SJCRH30 (cell line): ENCODE data around the gene SETD2. TPM values are rescaled to one million over a fixed set of nuclear protein-coding genes. Genes with fewer than 3 reads are reported as not detected.

ENCODE experiments used
- DNase-seq, 2 experiments: peaks; one replicate each; pipeline ENCODE4 v3.0.0-alpha.2; 2015 to 2020
- H3K27ac ChIP-seq: fragments of 250-450 bp; sonication (Bioruptor Pico); 2 replicates; pipeline ENCODE4 v1.5.1; 2020; ENCODE audit warnings: mild to moderate bottlenecking, moderate library complexity
- H3K27me3 ChIP-seq: fragments of 250-450 bp; sonication (Bioruptor Pico); 2 replicates; pipeline ENCODE4 v1.5.1; 2020; ENCODE audit warnings: mild to moderate bottlenecking, moderate library complexity
- H3K36me3 ChIP-seq: fragments of 250-450 bp; sonication (Bioruptor Pico); 2 replicates; pipeline ENCODE4 v1.5.1; 2020; ENCODE audit warnings: mild to moderate bottlenecking, moderate library complexity
- H3K4me1 ChIP-seq: fragments of 250-450 bp; sonication (Bioruptor Pico); 2 replicates; pipeline ENCODE4 v1.5.1; 2020; ENCODE audit warnings: mild to moderate bottlenecking, moderate library complexity
- H3K4me3 ChIP-seq: fragments of 250-450 bp; sonication (Bioruptor Pico); 2 replicates; pipeline ENCODE4 v1.5.1; 2020; ENCODE audit warnings: mild to moderate bottlenecking, moderate library complexity
- H3K9me3 ChIP-seq: fragments of 250-450 bp; sonication (Bioruptor Pico); replicated peaks from 2 replicates; pipeline ENCODE4 v1.5.1; 2020; ENCODE audit warnings: mild to moderate bottlenecking, moderate library complexity
- total RNA-seq: library from RNA; depleted of rRNA; stranded (reverse); fragments of >200 nt; shearing (Covaris generic); gene quantifications from 2 replicates; pipeline ENCODE4 v1.2.3, GENCODE V29; 2014

Gene SETD2
- total RNA-seq, 1 experiment from 2014 or later: 38.5 TPM

DNA sequence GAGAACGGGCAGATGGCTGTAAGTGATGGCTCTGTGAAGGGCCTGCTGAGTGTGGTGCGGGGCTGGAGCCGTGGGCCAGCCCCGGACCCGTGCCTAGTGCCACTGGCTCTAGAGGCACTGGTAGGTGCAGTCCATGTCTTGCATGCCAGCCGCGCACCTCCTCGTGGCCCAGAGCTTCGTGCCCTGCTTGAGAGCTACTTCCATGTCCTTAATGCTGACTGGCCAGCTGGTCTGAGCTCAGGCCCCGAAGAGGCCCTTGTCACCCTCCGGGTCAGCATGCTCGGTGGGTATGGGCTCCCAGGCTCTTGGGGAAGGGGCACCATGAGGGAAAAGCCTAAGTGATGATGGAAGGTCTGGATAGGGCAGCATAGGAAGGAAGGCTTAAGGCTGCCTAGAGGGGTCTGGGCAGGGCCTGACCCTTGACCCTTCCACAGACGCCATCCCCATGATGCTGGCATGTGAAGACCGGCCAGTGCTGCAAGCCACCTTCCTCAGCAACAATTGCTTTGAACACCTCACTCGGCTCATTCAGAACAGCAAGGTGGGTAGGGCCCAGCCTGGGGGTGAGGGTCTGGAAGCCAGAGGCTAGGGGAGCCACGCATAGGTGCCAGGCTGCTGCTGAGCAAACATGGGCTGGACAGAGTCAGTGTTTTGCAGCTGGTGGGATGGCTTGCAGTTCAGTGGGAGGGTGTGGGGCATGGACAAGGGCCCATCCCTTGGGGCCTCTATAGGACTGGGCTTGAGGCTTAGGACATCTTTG is 172.3 kb downstream of the SETD2 start:
- H3K4me1 ChIP-seq: peaks cover 8% of the 10 kb centered on the region
- no peak overlapping the region for H3K27ac ChIP-seq

DNA sequence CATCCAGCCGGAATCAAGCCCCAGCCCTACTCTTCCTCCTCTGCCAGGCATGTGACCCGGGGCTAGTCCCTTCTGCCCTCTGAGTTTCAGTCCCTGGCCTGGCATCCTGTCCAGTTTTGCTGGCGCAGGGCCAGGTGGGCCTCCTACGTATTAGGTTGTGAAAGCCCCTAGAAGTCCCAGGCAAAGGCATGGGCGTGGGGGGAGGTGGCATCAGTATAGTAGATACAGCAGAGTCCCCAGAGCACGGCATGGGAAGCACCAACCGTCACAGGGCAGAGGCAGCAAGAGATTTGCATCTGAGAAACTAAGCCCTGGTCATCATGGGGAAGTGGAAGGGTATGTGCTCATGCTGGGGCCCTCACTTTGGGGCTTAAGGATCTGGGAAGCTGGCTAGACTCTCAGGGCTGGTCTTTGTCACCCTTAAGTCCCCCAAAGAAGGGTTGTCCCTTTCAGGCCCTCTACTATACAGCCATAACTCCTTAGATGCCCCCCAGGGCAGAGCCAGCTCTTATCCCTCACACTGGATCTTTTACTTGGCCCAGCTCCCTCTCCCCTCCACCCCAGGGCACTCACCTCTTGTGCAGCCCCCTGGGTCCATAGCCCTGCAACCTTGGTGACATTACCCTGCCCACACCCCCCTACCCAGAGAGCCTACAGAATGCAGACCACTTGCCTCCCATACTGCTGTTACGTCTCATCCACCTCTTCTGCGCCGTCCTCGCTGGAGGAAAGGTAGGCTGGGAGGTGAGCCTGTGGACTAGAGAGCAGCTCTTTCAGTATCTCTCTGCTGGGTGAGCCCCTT is 173.1 kb downstream of the SETD2 start:
- no peaks in the 10 kb centered on the region for H3K9me3 ChIP-seq
- no peak for DNase-seq
- no peaks in the 10 kb centered on the region for H3K36me3 ChIP-seq
- peaks cover 8% of the 10 kb centered on the region for H3K4me1 ChIP-seq
- H3K27ac ChIP-seq: no peak overlapping the region
- no peaks in the 10 kb centered on the region for H3K27me3 ChIP-seq
- H3K4me3 ChIP-seq: no peak overlapping the region

More for the DNA sequence above, 172.3 kb downstream of the SETD2 start:
- Histone ChIP-seq H3K4me3 (no peak overlapping the region), H3K9me3 (no peaks in the 10 kb centered on the region), H3K36me3 (no peaks in the 10 kb centered on the region), H3K27me3 (no peaks in the 10 kb centered on the region)
- DNase-seq: no peak

DNA sequence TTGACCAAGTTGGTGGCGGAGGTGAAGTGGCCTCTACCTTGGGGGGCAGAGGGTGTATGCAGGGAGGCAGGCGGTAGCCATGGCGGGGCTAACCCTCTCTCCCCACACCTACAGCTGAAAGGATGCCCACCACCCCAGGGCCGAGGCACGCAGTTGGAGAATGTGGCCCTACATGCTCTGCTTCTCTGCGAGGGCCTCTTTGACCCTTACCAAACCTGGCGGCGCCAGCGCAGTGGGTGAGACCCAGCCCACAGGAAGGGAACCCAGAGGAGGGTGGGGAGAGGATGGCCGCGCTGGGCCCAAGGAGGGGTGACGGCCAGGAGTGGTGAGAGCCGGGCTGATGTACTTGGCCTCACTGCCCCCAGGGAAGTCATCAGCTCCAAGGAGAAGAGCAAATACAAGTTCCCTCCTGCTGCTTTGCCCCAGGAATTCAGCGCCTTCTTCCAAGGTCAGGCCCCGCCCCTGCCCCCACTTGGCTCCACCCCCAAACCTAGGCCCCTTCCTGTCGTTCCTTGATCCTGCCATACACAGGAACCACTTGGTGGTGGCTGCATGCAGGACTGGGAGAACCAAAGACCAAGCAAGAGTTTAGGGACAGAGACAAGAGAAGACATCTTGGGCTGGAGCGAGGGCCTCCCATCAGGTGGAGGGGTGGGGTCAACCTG is 174.6 kb downstream of the SETD2 start:
- no peak for DNase-seq
- H3K4me3 ChIP-seq: no peak overlapping the region
- H3K4me1 ChIP-seq: no peaks in the 10 kb centered on the region; the same call in 1 of the 2 replicates
- no peaks in the 10 kb centered on the region for H3K9me3 ChIP-seq
- no peak overlapping the region for H3K27ac ChIP-seq
- no peaks in the 10 kb centered on the region for H3K27me3 ChIP-seq
- H3K36me3 ChIP-seq: no peaks in the 10 kb centered on the region

DNA sequence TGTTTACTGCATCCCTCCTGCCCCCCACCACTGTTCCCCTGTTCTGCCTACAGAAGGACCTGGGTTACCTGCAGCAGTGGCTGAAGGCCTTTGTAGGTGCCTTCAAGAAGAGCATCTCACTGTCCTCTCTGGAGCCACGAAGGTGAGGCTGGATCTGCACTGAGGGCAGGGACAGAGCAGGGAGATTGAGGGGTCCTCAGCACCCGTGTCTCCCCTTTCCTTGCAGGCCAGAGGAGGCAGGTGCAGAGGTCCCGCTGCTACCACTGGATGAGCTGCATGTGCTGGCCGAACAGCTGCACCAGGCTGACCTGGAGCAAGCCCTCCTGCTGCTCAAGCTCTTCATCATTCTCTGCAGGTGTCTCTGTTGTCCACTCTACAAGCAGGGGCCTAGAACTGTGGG is 175.3 kb downstream of the SETD2 start:
- Histone ChIP-seq H3K36me3 (no peaks in the 10 kb centered on the region), H3K27me3 (no peaks in the 10 kb centered on the region), H3K27ac (no peak overlapping the region), H3K4me3 (no peak overlapping the region), H3K4me1 (no peaks in the 10 kb centered on the region), H3K9me3 (no peaks in the 10 kb centered on the region)
- DNase-seq: no peak

DNA sequence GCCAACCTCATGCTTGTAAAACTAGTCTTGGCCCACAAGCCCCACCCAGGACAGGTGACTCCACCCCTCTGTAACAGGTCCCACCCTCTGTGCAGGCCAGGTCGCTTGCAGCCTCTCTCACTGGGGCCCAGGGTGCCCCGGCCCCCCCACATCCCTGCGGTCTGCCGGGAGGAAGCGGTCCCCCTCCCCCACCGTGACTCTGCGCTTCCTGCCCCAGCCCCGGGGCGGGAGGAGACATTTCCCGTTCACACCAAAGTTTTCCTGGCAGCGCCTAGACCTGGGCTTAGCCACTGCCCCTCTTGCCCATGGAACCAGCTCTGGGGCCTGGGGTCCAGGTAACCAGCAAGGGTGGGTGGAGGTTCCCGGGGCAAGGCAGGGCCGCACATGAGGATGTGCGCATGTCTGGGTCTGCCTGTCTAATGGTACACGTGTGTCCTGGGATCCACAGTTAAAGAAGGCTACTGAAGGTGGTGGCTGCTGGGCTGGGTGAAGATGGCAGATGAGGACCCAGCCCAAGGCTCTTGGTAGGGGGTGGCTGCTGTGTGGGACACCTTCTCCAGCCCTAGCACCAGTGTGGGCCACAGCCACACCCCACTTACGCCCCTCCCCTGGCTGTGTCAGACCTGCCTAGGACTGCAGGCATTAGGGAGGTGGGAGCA is 176.0 kb downstream of the SETD2 start:
- DNase-seq: no peak
- Histone ChIP-seq H3K27ac (no peak overlapping the region), H3K27me3 (no peaks in the 10 kb centered on the region)

GRCh38 chr3:46987319-46987742 is 176.6 kb downstream of the SETD2 start:
- no peaks in the 10 kb centered on the region for H3K27me3 ChIP-seq
- no peak for DNase-seq

More for the DNA sequence above, 176.0 kb downstream of the SETD2 start:
- no peak overlapping the region for H3K4me3 ChIP-seq
- no peaks in the 10 kb centered on the region for H3K4me1 ChIP-seq
- H3K9me3 ChIP-seq: no peaks in the 10 kb centered on the region
- H3K36me3 ChIP-seq: no peaks in the 10 kb centered on the region

DNA sequence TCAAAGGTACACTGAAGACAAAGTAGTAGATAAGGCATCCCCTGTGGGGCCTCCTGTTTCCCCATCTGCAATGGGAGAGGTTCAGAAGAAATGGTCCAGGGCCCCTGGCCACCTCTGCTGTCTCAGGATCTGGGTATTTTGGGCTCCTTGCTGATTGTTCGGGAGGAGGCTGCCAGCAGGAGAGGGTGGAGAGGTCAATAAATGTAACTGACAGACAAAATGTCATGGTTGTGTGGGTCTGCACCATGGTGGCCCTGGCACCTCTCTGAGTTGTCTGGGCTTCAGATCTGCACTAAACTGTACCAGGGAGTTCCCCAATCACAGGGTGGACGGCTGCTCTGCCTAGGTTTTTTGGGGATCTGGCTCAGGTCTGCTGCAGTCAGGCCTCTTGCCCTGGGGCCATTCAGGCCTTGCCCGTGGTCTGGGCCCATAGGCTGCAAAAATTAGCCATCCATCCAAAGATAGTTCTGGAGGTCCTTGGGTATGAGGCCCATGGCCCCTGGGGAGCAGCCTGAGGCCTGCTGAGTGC is 177.1 kb downstream of the SETD2 start:
- H3K9me3 ChIP-seq: no peaks in the 10 kb centered on the region
- no peaks in the 10 kb centered on the region for H3K4me1 ChIP-seq
- H3K4me3 ChIP-seq: no peak overlapping the region
- no peaks in the 10 kb centered on the region for H3K36me3 ChIP-seq
- no peaks in the 10 kb centered on the region for H3K27me3 ChIP-seq
- no peak for DNase-seq
- H3K27ac ChIP-seq: no peak overlapping the region

More at GRCh38 chr3:46987319-46987742, 176.6 kb downstream of the SETD2 start:
- Histone ChIP-seq H3K4me1 (no peaks in the 10 kb centered on the region), H3K36me3 (no peaks in the 10 kb centered on the region), H3K9me3 (no peaks in the 10 kb centered on the region), H3K4me3 (no peak overlapping the region), H3K27ac (no peak overlapping the region)

DNA sequence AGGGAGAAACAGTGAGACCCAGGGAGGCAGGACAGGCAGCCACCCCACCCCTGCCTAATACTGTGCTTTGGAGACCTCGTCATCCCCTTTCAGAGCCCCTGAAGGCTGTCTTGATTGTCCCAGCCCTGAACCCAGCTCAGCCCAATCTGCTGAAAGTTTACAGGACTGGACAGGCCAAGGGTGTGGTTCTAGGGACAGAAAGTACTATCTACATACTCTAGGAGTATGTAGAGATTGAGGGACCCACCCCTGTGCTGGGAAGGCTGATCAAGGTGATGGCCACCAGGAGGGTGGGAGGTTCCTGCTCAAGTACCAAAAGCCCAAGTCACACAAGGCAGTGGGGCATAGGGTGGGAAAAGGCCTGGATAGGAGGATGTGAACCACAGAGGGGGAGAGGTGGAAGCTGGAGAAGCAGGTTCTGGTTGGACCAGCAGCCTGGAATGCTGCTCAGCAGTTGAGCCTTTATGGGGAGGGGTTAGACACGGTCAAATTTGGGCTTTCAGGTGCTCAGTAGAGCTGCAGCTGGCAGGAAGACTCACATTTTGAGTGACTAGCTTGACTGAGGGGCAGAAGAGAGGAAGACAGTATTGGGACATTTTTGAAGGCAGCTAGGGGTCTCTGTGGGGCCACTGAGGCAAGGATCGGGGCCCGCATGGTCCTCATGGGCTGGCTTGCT is 177.7 kb downstream of the SETD2 start:
- no peak for DNase-seq
- Histone ChIP-seq H3K4me1 (no peaks in the 10 kb centered on the region), H3K27me3 (no peaks in the 10 kb centered on the region), H3K27ac (no peak overlapping the region), H3K9me3 (no peaks in the 10 kb centered on the region), H3K4me3 (no peak overlapping the region), H3K36me3 (no peaks in the 10 kb centered on the region)

GRCh38 chr3:46985588-46985987 is 178.3 kb downstream of the SETD2 start:
- H3K4me3 ChIP-seq: no peak overlapping the region
- no peak overlapping the region for H3K27ac ChIP-seq
- no peaks in the 10 kb centered on the region for H3K36me3 ChIP-seq
- H3K27me3 ChIP-seq: no peaks in the 10 kb centered on the region
- H3K9me3 ChIP-seq: no peaks in the 10 kb centered on the region
- DNase-seq: no peak
- H3K4me1 ChIP-seq: no peaks in the 10 kb centered on the region

GRCh38 chr3:46984591-46985459 is 179.1 kb downstream of the SETD2 start:
- Histone ChIP-seq H3K9me3 (no peaks in the 10 kb centered on the region), H3K4me3 (no peak overlapping the region)
- no peak for DNase-seq

GRCh38 chr3:46982546-46982945 is 181.4 kb downstream of the SETD2 start:
- no peak overlapping the region for H3K4me3 ChIP-seq
- peaks cover 3% of the 10 kb centered on the region; the same call in 1 of the 2 replicates for H3K4me1 ChIP-seq
- H3K9me3 ChIP-seq: no peaks in the 10 kb centered on the region
- no peak overlapping the region for H3K27ac ChIP-seq
- H3K27me3 ChIP-seq: no peaks in the 10 kb centered on the region
- H3K36me3 ChIP-seq: no peaks in the 10 kb centered on the region
- DNase-seq: no peak

More at GRCh38 chr3:46984591-46985459, 179.1 kb downstream of the SETD2 start:
- Histone ChIP-seq H3K4me1 (no peaks in the 10 kb centered on the region), H3K27ac (no peak overlapping the region), H3K27me3 (no peaks in the 10 kb centered on the region), H3K36me3 (no peaks in the 10 kb centered on the region)

DNA sequence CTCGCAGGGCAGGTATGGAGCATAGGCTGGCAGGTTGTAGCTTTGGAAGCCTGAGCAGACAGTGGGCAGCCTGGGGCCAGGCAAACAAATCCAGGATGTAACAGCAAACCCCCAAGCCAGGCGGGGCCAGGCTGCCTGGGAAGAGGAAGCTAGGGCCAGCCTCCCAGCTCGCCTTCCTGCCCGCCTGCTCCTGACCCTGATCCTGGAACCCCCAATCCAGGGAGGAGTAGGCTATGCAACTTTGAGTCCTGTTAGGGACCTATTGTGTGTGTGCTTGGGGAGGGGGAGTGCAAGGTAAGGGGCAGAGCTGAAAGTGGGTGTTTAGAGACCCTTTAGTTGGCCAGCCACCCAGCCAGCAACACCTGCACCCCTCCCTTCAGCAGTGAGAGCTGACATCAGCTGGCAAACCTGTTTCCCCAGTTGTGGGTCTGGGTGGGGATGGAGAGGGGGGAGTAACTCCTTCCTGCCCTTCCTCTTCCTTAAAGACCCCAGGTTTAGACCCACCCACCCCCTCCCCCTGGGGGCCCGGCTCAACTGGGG is 181.9 kb downstream of the SETD2 start:
- no peaks in the 10 kb centered on the region for H3K9me3 ChIP-seq
- no peak overlapping the region for H3K27ac ChIP-seq
- peaks cover 3% of the 10 kb centered on the region; the same call in 1 of the 2 replicates for H3K4me1 ChIP-seq
- no peak overlapping the region for H3K4me3 ChIP-seq
- H3K36me3 ChIP-seq: no peaks in the 10 kb centered on the region
- no peaks in the 10 kb centered on the region for H3K27me3 ChIP-seq
- no peak for DNase-seq

GRCh38 chr3:46979958-46980497 is 183.9 kb downstream of the SETD2 start:
- H3K4me3 ChIP-seq: peak overlapping the region; percentile 77
- no peaks in the 10 kb centered on the region for H3K36me3 ChIP-seq
- no peak for DNase-seq
- H3K4me1 ChIP-seq: peaks cover 3% of the 10 kb centered on the region; the same call in 1 of the 2 replicates
- H3K27ac ChIP-seq: no peak overlapping the region
- no peaks in the 10 kb centered on the region for H3K9me3 ChIP-seq
- H3K27me3 ChIP-seq: no peaks in the 10 kb centered on the region
